ENCODE results near the gene SDC4. TPM values are rescaled to one million over a fixed set of nuclear protein-coding genes. Genes with fewer than 3 reads are reported as not detected.
A peak's percentile ranks its signal among the peaks of the same experiment; 100 is the strongest.

Gene SDC4
- total RNA-seq, 1 donor from 2014 or later: 62.6 TPM

- no peaks in the 10 kb centered on the region for H3K9me3 ChIP-seq
- peaks cover 13% of the 10 kb centered on the region for H3K4me1 ChIP-seq
- H3K36me3 ChIP-seq: no peaks in the 10 kb centered on the region
- TF ChIP-seq CTCF (IDR thresholded peaks at IDR 0.05) (peak; percentile 63 to 77 (median 72)), POLR2AphosphoS5 (IDR thresholded peaks at IDR 0.05; ENCODE audit: insufficient read depth in 1 of 2, low read depth in 1 of 2) (no peak), POLR2A (IDR thresholded peaks at IDR 0.05) (no peak)
- no peak overlapping the region for H3K4me3 ChIP-seq
- DNase-seq (ENCODE audit: extremely low spot score in 2 of 2): no peak
- intact Hi-C loops (cut with DNase I): no loop called here
- no peak overlapping the region for H3K27ac ChIP-seq
- H3K27me3 ChIP-seq: peaks cover 5% of the 10 kb centered on the region
Observed at GRCh38 chr20:45290677-45291355, 57.4 kb downstream of the SDC4 start.

GRCh38 chr20:45289942-45290676, 58.1 kb downstream of the SDC4 start:
- intact Hi-C loops (cut with DNase I): no loop called here
- H3K36me3 ChIP-seq: no peaks in the 10 kb centered on the region
- DNase-seq (ENCODE audit: extremely low spot score in 2 of 2): no peak

GRCh38 chr20:45288860-45289259, 59.4 kb downstream of the SDC4 start:
- Histone ChIP-seq H3K9me3 (no peaks in the 10 kb centered on the region), H3K27me3 (no peaks in the 10 kb centered on the region), H3K27ac (no peak overlapping the region), H3K4me3 (no peak overlapping the region), H3K4me1 (peaks cover 10% of the 10 kb centered on the region), H3K36me3 (no peaks in the 10 kb centered on the region)
- TF ChIP-seq CTCF (IDR thresholded peaks at IDR 0.05): no peak
- no peak for TF ChIP-seq POLR2A (IDR thresholded peaks at IDR 0.05)
- TF ChIP-seq POLR2AphosphoS5 (IDR thresholded peaks at IDR 0.05; ENCODE audit: insufficient read depth in 1 of 2, low read depth in 1 of 2): no peak
- no peak for DNase-seq (ENCODE audit: extremely low spot score in 2 of 2)
- intact Hi-C loops (cut with DNase I): no loop called here

More at GRCh38 chr20:45289942-45290676, 58.1 kb downstream of the SDC4 start:
- Histone ChIP-seq H3K9me3 (no peaks in the 10 kb centered on the region), H3K4me3 (no peak overlapping the region), H3K4me1 (peaks cover 13% of the 10 kb centered on the region), H3K27ac (no peak overlapping the region), H3K27me3 (no peaks in the 10 kb centered on the region)
- TF ChIP-seq POLR2A (IDR thresholded peaks at IDR 0.05): no peak
- TF ChIP-seq CTCF (IDR thresholded peaks at IDR 0.05): peak in 1 of 3 experiments; percentile 0

- TF ChIP-seq POLR2A (IDR thresholded peaks at IDR 0.05): no peak
- no peak for TF ChIP-seq CTCF (IDR thresholded peaks at IDR 0.05)
- TF ChIP-seq POLR2AphosphoS5 (IDR thresholded peaks at IDR 0.05; ENCODE audit: insufficient read depth in 1 of 2, low read depth in 1 of 2): no peak
- H3K27ac ChIP-seq: no peak overlapping the region
- H3K36me3 ChIP-seq: no peaks in the 10 kb centered on the region
- intact Hi-C loops (cut with DNase I): no loop called here
- no peaks in the 10 kb centered on the region for H3K9me3 ChIP-seq
- peaks cover 6% of the 10 kb centered on the region for H3K4me1 ChIP-seq
- no peak overlapping the region for H3K4me3 ChIP-seq
- DNase-seq (ENCODE audit: extremely low spot score in 2 of 2): no peak
- H3K27me3 ChIP-seq: no peaks in the 10 kb centered on the region
Observed at GRCh38 chr20:45288376-45288775, 59.8 kb downstream of the SDC4 start.

GRCh38 chr20:45283551-45284057, 64.6 kb downstream of the SDC4 start:
- TF ChIP-seq POLR2AphosphoS5 (IDR thresholded peaks at IDR 0.05; ENCODE audit: insufficient read depth in 1 of 2, low read depth in 1 of 2) (peak in 1 of 2 donors; percentile 42), CTCF (IDR thresholded peaks at IDR 0.05) (no peak)
- DNase-seq (ENCODE audit: extremely low spot score in 2 of 2): no peak
- Histone ChIP-seq H3K27ac (no peak overlapping the region), H3K9me3 (no peaks in the 10 kb centered on the region), H3K27me3 (no peaks in the 10 kb centered on the region), H3K4me1 (no peaks in the 10 kb centered on the region), H3K36me3 (no peaks in the 10 kb centered on the region), H3K4me3 (no peak overlapping the region)
- intact Hi-C loops (cut with DNase I): no loop called here

All from vagina (tissue), 2 donors.